WTC11 (cell line): ENCODE results near the gene GAST. TPM values are rescaled to one million over a fixed set of nuclear protein-coding genes. Genes with fewer than 3 reads are reported as not detected.

ENCODE experiments used
- ATAC-seq: fragments of 200-7000 bp; cut with Tn5 transposase; 2 replicates; pipeline ENCODE4 v1.10.0; 2021; ENCODE audit warnings: mild to moderate bottlenecking, moderate library complexity
- CTCF ChIA-PET: fragments of 300-600 bp; sonication (Branson Sonifier 250); formaldehyde crosslinking; loops from one replicate; lab custom pipeline; 2021; ENCODE audit warnings: antibody characterized with exemption; lab: Charles Lee
- POLR2A ChIA-PET: fragments of 350-600 bp; sonication (Branson Sonifier 250); formaldehyde crosslinking; loops from one replicate; lab custom pipeline; 2021; ENCODE audit warnings: antibody characterized with exemption; lab: Charles Lee
- DNase-seq: peaks from one replicate; pipeline ENCODE4 v3.0.0; 2021; ENCODE audit warnings: low spot score
- H3K27ac Mint-ChIP-seq: 2 replicates; pipeline ENCODE4 v1.8.0; 2021; ENCODE audit warnings: mixed read lengths
- H3K27me3 Mint-ChIP-seq: 2 replicates; pipeline ENCODE4 v1.8.0; 2021; ENCODE audit warnings: low read depth, mild to moderate bottlenecking, moderate library complexity, mixed read lengths
- H3K36me3 Mint-ChIP-seq: 2 replicates; pipeline ENCODE4 v1.8.0; 2021; ENCODE audit warnings: mixed read lengths
- H3K4me1 Mint-ChIP-seq: 2 replicates; pipeline ENCODE4 v1.8.0; 2022; ENCODE audit warnings: mixed read lengths
- H3K4me3 Mint-ChIP-seq: 2 replicates; pipeline ENCODE4 v1.8.0; 2021; ENCODE audit warnings: mild to moderate bottlenecking, moderate library complexity, mixed read lengths
- H3K9me3 Mint-ChIP-seq: 2 replicates; pipeline ENCODE4 v1.8.0; 2021; ENCODE audit warnings: mixed read lengths
- AFF4 ChIP-seq: sonication (generic); formaldehyde crosslinking; IDR thresholded peaks from 2 replicates; pipeline ENCODE4 v1.8.1; 2023; ENCODE audit warnings: mild to moderate bottlenecking, missing genetic modification reagents, borderline replicate concordance
- CREM ChIP-seq: sonication (generic); formaldehyde crosslinking; IDR thresholded peaks from 2 replicates; pipeline ENCODE4 v1.8.1; 2022; ENCODE audit warnings: mild to moderate bottlenecking, missing genetic modification reagents, moderate library complexity
- E2F4 ChIP-seq: sonication (generic); formaldehyde crosslinking; IDR thresholded peaks from 2 replicates; pipeline ENCODE4 v1.8.1; 2022; ENCODE audit warnings: low read depth, mild to moderate bottlenecking, moderate library complexity, missing genetic modification reagents, borderline replicate concordance
- FOXJ3 ChIP-seq: sonication (generic); formaldehyde crosslinking; IDR thresholded peaks from 2 replicates; pipeline ENCODE4 v1.9.0; 2021; ENCODE audit warnings: missing genetic modification reagents, mild to moderate bottlenecking, borderline replicate concordance
- FOXK1 ChIP-seq: sonication (generic); formaldehyde crosslinking; IDR thresholded peaks from 2 replicates; pipeline ENCODE4 v1.8.0; 2022; ENCODE audit warnings: mild to moderate bottlenecking, moderate library complexity, missing genetic modification reagents
- MAX ChIP-seq: sonication (generic); formaldehyde crosslinking; IDR thresholded peaks from 2 replicates; pipeline ENCODE4 v1.8.0; 2022; ENCODE audit warnings: mild to moderate bottlenecking, missing genetic modification reagents
- MYBL2 ChIP-seq: sonication (generic); formaldehyde crosslinking; IDR thresholded peaks from 2 replicates; pipeline ENCODE4 v1.8.1; 2023; ENCODE audit warnings: mild to moderate bottlenecking, moderate library complexity, missing genetic modification reagents
- NFATC4 ChIP-seq: fragments of 250-450 bp; sonication (Bioruptor Pico); IDR thresholded peaks from 2 replicates; pipeline ENCODE4 v1.9.0; 2021; ENCODE audit warnings: mild to moderate bottlenecking
- NFE2L1 ChIP-seq: sonication (generic); formaldehyde crosslinking; IDR thresholded peaks from 2 replicates; pipeline ENCODE4 v1.8.1; 2023; ENCODE audit warnings: missing genetic modification reagents
- NR2C2 ChIP-seq: sonication (generic); formaldehyde crosslinking; IDR thresholded peaks from 2 replicates; pipeline ENCODE4 v1.8.0; 2022; ENCODE audit warnings: mild to moderate bottlenecking, missing genetic modification reagents
- TEAD1 ChIP-seq: sonication (generic); formaldehyde crosslinking; IDR thresholded peaks from 2 replicates; pipeline ENCODE4 v1.8.0; 2022; ENCODE audit warnings: mild to moderate bottlenecking, missing genetic modification reagents
- ZBTB21 ChIP-seq: sonication (generic); formaldehyde crosslinking; IDR thresholded peaks from 2 replicates; pipeline ENCODE4 v1.8.1; 2023; ENCODE audit warnings: mild to moderate bottlenecking, missing genetic modification reagents, borderline replicate concordance
- total RNA-seq: library from RNA; stranded (reverse); gene quantifications from 3 replicates; pipeline ENCODE4 v1.2.3, GENCODE V29; 2021
- TF ChIP-seq, protein P1 (sequence below): fragments of 250-450 bp; sonication (Bioruptor Pico); IDR thresholded peaks from 2 replicates; pipeline ENCODE4 v1.9.0; 2021; ENCODE audit warnings: mild to moderate bottlenecking, borderline replicate concordance
- TF ChIP-seq, protein P2 (sequence below): fragments of 250-450 bp; sonication (Bioruptor Pico); IDR thresholded peaks from 2 replicates; pipeline ENCODE4 v1.8.0; 2021; ENCODE audit warnings: mild to moderate bottlenecking
- TF ChIP-seq, protein P3 (sequence below): fragments of 250-450 bp; sonication (Bioruptor Pico); IDR thresholded peaks from 2 replicates; pipeline ENCODE4 v1.9.0; 2021; ENCODE audit warnings: mild to moderate bottlenecking
- TF ChIP-seq, protein P4 (sequence below): fragments of 250-450 bp; sonication (Bioruptor Pico); IDR thresholded peaks from 2 replicates; pipeline ENCODE4 v2.1.2; 2022; ENCODE audit warnings: mild to moderate bottlenecking, moderate library complexity

The GAST gene
- total RNA-seq, 1 experiment from 2014 or later: not detected

- H3K27ac Mint-ChIP-seq: no peak overlapping the region
- 0 out of 2 replicates have a peak, but pooled peaks cover 6% of the 10 kb centered on the region for H3K4me1 Mint-ChIP-seq
- H3K36me3 Mint-ChIP-seq: no peaks in the 10 kb centered on the region
- H3K27me3 Mint-ChIP-seq: peaks cover 25% of the 10 kb centered on the region
- no peak for DNase-seq
- POLR2A ChIA-PET: no interaction called here
- H3K4me3 Mint-ChIP-seq: no peak overlapping the region
- CTCF ChIA-PET: interaction anchor here (0.6 to 1.1 kb wide), 2 partner anchors 26 to 131 kb away, joined by 5 to 7 read pairs; no protein-coding TSS in a partner anchor
- TF ChIP-seq MYBL2 (no peak), NR2C2 (no peak), ZBTB21 (CRISPR knock-in tag) (no peak), E2F4 (CRISPR knock-in tag) (no peak), NFE2L1 (CRISPR knock-in tag) (no peak), CREM (CRISPR knock-in tag) (no peak), NFATC4 (CRISPR knock-in tag) (no peak), FOXJ3 (CRISPR knock-in tag) (no peak), AFF4 (CRISPR knock-in tag) (no peak), FOXK1 (CRISPR knock-in tag) (no peak), MAX (no peak), TEAD1 (CRISPR knock-in tag) (no peak)
- TF ChIP-seq, protein P1, sequence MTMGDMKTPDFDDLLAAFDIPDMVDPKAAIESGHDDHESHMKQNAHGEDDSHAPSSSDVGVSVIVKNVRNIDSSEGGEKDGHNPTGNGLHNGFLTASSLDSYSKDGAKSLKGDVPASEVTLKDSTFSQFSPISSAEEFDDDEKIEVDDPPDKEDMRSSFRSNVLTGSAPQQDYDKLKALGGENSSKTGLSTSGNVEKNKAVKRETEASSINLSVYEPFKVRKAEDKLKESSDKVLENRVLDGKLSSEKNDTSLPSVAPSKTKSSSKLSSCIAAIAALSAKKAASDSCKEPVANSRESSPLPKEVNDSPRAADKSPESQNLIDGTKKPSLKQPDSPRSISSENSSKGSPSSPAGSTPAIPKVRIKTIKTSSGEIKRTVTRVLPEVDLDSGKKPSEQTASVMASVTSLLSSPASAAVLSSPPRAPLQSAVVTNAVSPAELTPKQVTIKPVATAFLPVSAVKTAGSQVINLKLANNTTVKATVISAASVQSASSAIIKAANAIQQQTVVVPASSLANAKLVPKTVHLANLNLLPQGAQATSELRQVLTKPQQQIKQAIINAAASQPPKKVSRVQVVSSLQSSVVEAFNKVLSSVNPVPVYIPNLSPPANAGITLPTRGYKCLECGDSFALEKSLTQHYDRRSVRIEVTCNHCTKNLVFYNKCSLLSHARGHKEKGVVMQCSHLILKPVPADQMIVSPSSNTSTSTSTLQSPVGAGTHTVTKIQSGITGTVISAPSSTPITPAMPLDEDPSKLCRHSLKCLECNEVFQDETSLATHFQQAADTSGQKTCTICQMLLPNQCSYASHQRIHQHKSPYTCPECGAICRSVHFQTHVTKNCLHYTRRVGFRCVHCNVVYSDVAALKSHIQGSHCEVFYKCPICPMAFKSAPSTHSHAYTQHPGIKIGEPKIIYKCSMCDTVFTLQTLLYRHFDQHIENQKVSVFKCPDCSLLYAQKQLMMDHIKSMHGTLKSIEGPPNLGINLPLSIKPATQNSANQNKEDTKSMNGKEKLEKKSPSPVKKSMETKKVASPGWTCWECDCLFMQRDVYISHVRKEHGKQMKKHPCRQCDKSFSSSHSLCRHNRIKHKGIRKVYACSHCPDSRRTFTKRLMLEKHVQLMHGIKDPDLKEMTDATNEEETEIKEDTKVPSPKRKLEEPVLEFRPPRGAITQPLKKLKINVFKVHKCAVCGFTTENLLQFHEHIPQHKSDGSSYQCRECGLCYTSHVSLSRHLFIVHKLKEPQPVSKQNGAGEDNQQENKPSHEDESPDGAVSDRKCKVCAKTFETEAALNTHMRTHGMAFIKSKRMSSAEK (CRISPR knock-in tag): no peak
- TF ChIP-seq, protein P2, sequence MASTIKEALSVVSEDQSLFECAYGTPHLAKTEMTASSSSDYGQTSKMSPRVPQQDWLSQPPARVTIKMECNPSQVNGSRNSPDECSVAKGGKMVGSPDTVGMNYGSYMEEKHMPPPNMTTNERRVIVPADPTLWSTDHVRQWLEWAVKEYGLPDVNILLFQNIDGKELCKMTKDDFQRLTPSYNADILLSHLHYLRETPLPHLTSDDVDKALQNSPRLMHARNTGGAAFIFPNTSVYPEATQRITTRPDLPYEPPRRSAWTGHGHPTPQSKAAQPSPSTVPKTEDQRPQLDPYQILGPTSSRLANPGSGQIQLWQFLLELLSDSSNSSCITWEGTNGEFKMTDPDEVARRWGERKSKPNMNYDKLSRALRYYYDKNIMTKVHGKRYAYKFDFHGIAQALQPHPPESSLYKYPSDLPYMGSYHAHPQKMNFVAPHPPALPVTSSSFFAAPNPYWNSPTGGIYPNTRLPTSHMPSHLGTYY (CRISPR knock-in tag): no peak
- TF ChIP-seq, protein P3, sequence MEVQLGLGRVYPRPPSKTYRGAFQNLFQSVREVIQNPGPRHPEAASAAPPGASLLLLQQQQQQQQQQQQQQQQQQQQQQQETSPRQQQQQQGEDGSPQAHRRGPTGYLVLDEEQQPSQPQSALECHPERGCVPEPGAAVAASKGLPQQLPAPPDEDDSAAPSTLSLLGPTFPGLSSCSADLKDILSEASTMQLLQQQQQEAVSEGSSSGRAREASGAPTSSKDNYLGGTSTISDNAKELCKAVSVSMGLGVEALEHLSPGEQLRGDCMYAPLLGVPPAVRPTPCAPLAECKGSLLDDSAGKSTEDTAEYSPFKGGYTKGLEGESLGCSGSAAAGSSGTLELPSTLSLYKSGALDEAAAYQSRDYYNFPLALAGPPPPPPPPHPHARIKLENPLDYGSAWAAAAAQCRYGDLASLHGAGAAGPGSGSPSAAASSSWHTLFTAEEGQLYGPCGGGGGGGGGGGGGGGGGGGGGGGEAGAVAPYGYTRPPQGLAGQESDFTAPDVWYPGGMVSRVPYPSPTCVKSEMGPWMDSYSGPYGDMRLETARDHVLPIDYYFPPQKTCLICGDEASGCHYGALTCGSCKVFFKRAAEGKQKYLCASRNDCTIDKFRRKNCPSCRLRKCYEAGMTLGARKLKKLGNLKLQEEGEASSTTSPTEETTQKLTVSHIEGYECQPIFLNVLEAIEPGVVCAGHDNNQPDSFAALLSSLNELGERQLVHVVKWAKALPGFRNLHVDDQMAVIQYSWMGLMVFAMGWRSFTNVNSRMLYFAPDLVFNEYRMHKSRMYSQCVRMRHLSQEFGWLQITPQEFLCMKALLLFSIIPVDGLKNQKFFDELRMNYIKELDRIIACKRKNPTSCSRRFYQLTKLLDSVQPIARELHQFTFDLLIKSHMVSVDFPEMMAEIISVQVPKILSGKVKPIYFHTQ: no peak
- TF ChIP-seq, protein P4, sequence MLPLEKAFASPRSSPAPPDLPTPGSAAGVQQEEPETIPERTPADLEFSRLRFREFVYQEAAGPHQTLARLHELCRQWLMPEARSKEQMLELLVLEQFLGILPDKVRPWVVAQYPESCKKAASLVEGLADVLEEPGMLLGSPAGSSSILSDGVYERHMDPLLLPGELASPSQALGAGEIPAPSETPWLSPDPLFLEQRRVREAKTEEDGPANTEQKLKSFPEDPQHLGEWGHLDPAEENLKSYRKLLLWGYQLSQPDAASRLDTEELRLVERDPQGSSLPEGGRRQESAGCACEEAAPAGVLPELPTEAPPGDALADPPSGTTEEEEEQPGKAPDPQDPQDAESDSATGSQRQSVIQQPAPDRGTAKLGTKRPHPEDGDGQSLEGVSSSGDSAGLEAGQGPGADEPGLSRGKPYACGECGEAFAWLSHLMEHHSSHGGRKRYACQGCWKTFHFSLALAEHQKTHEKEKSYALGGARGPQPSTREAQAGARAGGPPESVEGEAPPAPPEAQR (CRISPR knock-in tag): no peak
- no peaks in the 10 kb centered on the region for H3K9me3 Mint-ChIP-seq
- no peak for ATAC-seq
These were observed 10.1 kb downstream of the GAST start for GRCh38 chr17:41722231-41722630.
